DMS153 treated with DMSO at 0.1 percent for 48 hours (cell line): Measurements from ENCODE around the gene HNRNPR.
A peak's percentile ranks its signal among the peaks of the same experiment; 100 is the strongest.
"Not testable (repeated sequence)": the region's sequence is repeated elsewhere in the genome, so short reads cannot be mapped to it uniquely, and the experiment has no call there.

ENCODE experiments used
- DNase-seq: peaks from one replicate; lab custom pipeline; 2025; ENCODE audit not compliant: unreplicated experiment; lab: John Stamatoyannopoulos, UW

Gene HNRNPR

DNA sequence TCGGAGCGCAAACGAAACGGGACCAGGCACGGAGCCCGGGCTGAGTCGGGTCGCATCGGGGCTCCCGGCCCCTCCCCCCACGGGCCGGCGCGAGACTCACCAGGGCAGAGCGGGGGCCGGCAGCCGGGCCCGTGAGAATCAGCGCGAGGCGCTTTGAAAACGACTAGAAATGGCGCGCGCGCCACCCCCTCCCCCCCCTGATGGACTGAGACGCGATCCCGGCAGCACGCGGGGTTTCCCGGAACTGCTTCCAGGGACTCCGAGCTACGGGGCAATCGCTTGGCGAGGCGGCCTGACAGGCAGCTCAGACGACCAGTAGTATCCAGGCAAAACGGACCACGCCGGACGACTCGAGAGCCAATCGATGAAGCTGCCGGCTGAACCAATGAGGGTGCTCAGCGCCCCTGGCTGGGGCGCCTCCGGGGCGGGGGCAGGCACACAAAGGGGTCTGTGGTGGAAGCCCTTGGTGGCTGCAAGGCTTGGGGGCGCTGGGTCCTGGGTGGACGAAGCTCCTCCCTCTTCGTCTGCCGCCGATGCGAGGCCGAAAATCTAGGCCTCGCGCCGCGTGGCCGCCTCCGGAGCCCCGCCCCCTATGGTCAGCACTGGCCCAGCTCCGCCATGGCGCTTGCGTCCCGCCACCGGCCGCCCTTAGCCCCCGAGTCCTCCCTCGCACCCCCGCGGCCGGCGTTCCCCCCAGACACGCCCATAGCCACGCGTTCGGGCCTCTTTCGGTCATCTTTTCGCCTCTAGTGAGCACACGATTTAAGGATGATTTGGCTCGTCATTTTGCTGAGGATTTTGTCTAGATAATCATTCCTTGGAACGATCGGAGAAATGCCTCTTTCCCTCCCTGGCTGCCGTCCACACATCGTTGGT, at the start of gene HNRNPR:
Gene HNRNPR, minus strand, starts transcription at position 174 of the 876 bp plus-strand sequence. CDS start 3,276 bp downstream, outside the sequence.
- DNase-seq = peak; percentile 99

DNA sequence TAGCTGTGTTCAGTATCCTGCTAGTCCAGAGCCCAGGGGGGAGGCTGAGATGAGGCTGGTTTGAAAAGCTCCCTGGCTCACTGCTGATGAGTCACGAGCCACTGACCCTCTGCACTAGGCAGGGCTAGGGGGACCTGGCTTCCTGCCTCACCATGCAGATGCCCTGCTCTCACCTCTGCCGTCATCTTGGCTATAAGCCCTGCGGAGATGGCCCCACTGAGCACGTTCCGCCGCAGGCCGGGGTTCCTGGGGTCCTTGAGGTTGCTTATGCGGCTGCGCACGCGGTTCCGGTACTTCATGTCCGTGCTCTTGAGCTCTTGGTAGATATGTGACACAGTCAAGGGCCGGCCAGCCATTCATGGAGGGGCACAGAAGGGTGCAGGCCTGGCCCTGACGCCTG, 49.6 kb upstream of the HNRNPR start:
- DNase-seq = no peak

DNA sequence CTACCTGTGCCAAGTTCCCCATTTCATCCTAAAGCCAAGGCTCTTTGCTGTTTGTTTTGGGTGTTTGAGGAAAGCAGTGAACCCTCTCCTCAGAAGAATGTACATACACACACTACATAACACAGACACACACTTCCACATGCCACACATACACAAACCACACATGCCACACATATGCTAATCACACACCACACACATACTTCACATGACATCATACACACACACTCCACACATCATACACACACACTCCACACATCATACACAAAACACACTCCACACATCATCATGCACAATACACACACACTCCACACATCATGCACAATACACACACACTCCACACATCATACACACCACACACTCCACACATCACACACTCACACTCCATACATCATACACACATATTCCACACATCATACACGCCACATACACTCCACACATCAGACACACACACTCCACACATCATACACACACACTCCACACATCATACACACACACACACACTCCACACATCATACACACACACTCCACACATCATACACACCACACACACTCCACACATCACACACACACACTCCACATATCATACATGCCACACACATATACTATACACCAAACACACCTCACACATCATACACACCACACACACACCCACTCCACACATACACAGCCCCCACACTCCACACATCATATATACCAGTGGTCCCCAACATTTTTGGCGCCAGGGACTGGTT, 48.2 kb upstream of the HNRNPR start:
- no peak for DNase-seq

DNA sequence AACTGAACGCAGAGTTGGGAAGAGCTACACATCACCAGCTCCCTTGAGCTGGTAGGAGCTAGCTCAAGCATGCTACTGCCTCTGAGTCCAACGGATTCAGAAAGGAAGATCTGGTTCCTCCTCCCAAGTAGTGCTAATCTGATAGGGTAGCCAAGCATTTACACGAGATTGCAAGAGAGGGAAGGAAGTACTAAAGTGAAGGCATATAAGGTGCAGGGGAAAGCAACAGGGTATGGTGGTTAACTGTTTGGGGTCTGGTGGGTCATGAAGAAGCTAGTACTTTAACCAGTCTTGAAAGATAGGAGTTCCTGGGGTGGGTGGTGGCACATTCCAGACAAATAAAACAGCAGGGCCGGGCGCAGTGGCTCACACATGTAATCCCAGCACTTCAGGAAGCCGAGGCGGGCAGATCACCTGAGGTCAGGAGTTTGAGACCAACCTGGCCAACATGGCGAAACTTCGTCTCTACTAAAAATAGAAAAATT, 45.8 kb upstream of the HNRNPR start:
- no peak for DNase-seq

DNA sequence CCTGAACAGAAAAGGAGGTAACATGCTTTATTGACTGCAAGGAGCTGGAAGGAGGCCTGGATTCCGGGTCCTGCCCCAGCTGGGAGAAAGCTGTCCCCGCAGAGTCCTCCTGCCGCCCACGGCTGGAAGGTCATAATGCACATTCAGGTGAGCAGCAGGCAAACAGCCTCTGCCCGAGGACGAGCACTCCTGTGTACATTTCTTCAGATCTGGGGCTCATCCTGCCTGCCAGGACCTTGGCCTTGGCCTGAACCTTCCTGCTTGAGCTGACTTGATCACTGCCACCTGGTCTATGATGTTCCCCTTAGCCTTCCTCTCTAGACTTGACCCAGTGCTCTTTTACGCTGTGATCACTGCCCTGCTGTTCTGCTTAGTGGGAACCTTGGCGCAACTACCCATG, 43.4 kb upstream of the HNRNPR start:
- no peak for DNase-seq

- DNase-seq = no peak
Measured at GRCh38 chr1:23385119-23385621, 41.1 kb upstream of the HNRNPR start.

DNA sequence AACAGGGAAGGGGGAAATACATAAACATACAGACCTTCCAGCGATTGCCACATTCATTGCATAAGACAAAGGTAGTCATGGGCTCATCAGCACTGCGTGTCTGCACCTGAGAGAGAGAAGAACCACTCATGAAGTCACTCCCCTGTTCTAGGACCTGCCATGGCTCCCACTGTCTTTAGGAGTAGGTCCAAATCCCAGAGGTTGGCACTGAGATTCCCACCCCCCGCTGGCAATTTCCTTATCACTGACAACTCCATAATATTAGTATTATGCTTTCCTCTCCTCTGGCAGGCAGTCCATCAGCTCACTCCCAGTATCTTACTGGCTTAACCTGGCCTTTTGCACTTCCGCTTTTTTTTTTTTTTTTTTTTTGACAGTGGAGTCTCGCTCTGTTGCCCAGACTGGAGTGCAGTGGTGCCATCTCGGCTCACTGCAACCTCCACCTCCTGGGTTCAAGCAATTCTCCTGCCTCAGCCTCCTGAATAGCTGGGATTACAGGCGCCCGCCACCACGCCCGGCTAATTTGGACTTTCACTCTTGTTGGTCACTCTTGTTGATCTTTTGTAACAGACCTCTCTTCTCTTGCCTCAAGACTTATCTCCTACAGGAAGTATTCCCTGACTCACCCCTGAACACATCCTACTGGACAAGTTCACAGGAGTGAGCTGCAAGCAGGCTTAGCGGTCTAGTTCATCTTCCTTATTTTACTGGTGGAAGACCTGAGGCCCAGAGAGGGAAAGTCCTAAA, 40.4 kb upstream of the HNRNPR start:
- no peak for DNase-seq

GRCh38 chr1:23383577-23384311, 39.7 kb upstream of the HNRNPR start:
- DNase-seq = no peak

- DNase-seq = no peak
Measured at GRCh38 chr1:23381233-23381885, 37.3 kb upstream of the HNRNPR start.

GRCh38 chr1:23380719-23381118, 36.6 kb upstream of the HNRNPR start:
- no peak for DNase-seq

GRCh38 chr1:23380236-23380635, 36.2 kb upstream of the HNRNPR start:
- DNase-seq = not testable (repeated sequence)

- peak; percentile 25 for DNase-seq
Measured at GRCh38 chr1:23376890-23377811, 33.1 kb upstream of the HNRNPR start.

- DNase-seq = not testable (repeated sequence)
Measured at GRCh38 chr1:23374079-23374735, 30.1 kb upstream of the HNRNPR start.

GRCh38 chr1:23371987-23372880, 28.1 kb upstream of the HNRNPR start:
- DNase-seq = no peak

- DNase-seq = no peak
Measured at GRCh38 chr1:23370709-23371584, 26.9 kb upstream of the HNRNPR start.

DNA sequence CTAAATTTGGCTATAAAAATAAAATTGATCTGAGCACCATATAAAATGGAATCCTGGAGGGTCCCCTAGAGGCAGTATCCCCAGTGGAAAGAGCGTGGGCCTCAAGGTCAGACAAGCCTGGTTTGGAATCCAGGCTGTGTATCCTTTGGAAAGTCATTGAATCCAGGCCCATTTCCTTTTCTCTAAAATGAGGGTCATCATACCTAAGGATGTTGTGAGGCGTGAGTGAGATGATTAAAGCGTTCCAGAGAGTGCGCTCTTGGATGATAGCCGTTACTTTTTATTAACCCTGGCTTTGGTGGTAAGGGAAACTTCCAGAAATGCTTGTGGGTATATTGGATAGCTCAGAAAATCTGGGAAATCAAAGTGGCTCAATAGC, 26.2 kb upstream of the HNRNPR start:
- DNase-seq = no peak
